Motor neuron (in vitro differentiated cells): ENCODE data around the gene SLC22A5. TPM values are rescaled to one million over a fixed set of nuclear protein-coding genes. Genes with fewer than 3 reads are reported as not detected.
"Not testable (repeated sequence)": the region's sequence is repeated elsewhere in the genome, so short reads cannot be mapped to it uniquely, and the experiment has no call there.

Experiments used
- ATAC-seq, 8 experiments: fragments of 200-7000 bp; cut with Tn5 transposase; replicated peaks in 6 of 8; 2 replicates each; pipeline ENCODE4 v1.8.0; 2021; ENCODE audit warnings: mild to moderate bottlenecking in 8 of 8, moderate library complexity in 8 of 8
- H3K27ac ChIP-seq, 2 donors: fragments of 250-450 bp; sonication (Bioruptor Pico); 2 replicates each; pipeline ENCODE4 v1.9.0; 2021; ENCODE audit warnings: antibody characterized with exemption in 2 of 2, mild to moderate bottlenecking in 2 of 2, moderate library complexity in 1 of 2
- H3K4me1 ChIP-seq, 2 donors: fragments of 250-450 bp; sonication (Bioruptor Pico); replicated peaks in 1 of 2; 2 replicates each; pipeline ENCODE4 v1.6.1; 2021; ENCODE audit warnings: antibody characterized with exemption in 2 of 2, mild to moderate bottlenecking in 2 of 2, moderate library complexity in 1 of 2
- H3K4me3 ChIP-seq, 5 donors: fragments of 250-450 bp; sonication (Bioruptor Pico); 2 replicates each; pipeline ENCODE4 v1.9.0; 2021; ENCODE audit warnings: antibody characterized with exemption in 5 of 5, mild to moderate bottlenecking in 5 of 5, moderate library complexity in 4 of 5
- WGBS, 10 experiments: fragments of 450-650 bp; shearing (Covaris generic); methylation state at CpG; one replicate each; pipeline ENCODE4 v1.0.0; 2022; 5-methylcytosine and 5-hydroxymethylcytosine counted together
- in situ Hi-C, 9 experiments: fragments of 400-800 bp; cut with MboI; loops; one replicate each; pipeline ENCODE4 v1.15.0; 2021; ENCODE audit warnings: low sequenced_read_pairs in 9 of 9, low pct_unique_long_range_greater_than_20kb in 2 of 9; ENCODE audit not compliant: unreplicated experiment in 9 of 9
- total RNA-seq, 8 experiments: library from RNA; unstranded; fragments of 300-600 nt; gene quantifications; 2 replicates each; pipeline versions ENCODE4 v1.2.3 to v1.2.4, GENCODE V29; 2022

Gene SLC22A5
- total RNA-seq, 8 experiments from 2014 or later: 1.1 to 7.0 (median 3.1) TPM

DNA sequence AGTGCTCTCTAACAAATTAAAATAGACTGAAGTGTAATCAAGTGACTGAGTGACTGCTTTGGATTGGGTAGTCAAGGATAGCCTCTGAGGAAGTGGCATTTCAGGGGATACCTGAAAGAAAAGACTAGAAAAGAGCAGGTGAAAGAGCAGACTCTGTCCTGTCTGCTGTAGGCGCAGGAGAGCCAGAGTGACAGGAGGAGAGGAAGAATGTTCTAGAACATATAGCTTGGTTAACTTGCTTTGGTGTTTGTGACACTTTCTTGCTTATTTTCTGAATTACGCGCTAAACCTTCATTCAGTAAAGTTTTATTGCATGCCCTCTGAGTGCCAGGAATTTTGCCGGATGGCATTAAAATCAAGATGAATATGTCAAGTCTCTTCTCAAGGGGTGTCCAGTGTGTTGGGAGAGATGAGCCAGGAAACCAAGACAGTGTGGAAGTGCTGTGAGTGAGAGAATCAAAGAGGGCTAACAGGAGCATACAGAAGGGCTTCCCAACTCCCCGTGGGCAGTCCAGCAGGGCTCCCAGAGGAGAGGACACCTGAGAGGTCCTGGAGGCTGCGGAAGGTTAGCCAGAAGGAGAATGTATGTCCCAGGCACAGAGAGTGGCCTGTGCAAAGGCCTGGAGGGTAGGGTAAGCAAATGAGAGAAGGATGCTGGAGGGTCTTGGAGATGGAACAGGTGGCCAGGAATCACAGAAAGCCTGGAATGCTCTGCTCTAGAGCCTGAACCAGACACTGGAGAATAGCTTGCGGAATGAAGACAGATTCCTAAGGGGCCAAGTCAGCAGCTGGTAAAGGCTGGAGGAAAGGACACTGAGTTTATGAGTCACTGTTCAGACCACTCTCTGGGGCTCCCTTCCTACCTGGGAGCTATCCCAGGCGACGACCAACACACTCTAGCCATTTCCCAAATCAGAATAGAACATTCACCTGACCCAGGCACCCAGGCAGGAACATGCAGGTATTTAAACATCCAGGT is 59.3 kb downstream of the SLC22A5 start:
- WGBS, 10 experiments: 80 to 100% (median 98%) methylated on average over 1 to 7 of the region's 9 CpGs; no CpG with 5 or more reads in 3 of the 10 experiments
- in situ Hi-C loops: no loop called here
- H3K4me1 ChIP-seq: peaks cover 0 to 4% of the 10 kb centered on the region in 2 donors

DNA sequence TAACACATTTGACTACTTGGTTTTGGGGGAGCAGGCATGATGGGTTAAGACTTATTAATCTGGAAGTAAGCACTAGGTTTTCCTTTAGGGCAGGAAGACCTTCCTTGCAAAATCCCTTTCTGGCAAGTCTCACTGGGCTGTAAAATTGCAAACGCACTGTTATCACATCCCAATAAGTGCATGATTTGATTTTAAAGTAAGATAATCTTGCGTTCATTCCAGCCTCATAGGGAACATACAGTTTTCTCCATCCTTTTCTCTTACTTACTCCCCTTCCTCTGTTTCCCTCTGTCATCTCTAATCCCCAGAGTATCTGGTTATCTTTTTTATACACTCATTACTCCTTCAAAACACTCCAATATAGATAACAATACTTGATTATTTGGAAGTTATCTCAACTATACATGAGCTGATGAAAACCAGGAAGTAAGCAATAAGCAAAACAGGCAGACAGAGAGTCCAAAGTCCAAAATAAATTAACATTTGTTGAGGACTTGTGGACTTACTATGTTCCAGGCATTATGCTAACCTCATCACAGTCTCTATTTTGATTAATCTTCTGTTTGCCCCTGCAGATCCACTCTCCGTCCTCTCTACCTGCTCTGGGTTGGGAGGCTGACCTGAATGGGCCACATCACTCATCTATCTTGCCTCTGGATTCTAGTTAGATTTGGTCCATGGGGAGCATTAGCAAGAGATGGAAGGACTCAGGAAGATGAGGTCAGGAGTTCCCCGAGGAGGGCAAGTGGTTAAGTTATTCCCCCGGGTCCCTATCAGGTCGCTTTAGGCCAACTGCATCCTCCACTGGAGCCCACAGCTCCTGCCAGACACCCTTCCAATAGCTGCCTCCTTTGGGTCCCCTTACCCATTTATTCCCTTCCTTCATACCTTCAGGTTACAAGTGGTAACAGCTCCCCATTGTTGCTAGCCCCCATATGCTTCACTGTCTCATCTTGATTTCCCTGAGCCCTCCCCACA is 60.2 kb downstream of the SLC22A5 start:
- in situ Hi-C loops: no loop called here
- Histone ChIP-seq H3K4me1 (peaks cover 4 to 6% of the 10 kb centered on the region in 2 donors), H3K4me3 (no peak overlapping the region), H3K27ac (no peak overlapping the region)
- WGBS, 10 experiments: 50 to 100% (median 85%) methylated on average over 1 to 6 of the region's 6 CpGs; no CpG with 5 or more reads in 1 of the 10 experiments
- ATAC-seq: no peak

More for the DNA sequence above, 59.3 kb downstream of the SLC22A5 start:
- Histone ChIP-seq H3K4me3 (no peak overlapping the region), H3K27ac (no peak overlapping the region)
- peak in 2 of 8 experiments; percentile 57 to 68 for ATAC-seq

- H3K4me1 ChIP-seq: peaks cover 4 to 7% of the 10 kb centered on the region in 2 donors
- in situ Hi-C loops: no loop called here
- 39 to 100% (median 92%) methylated on average over 1 to 3 of the region's 3 CpGs; no CpG with 5 or more reads in 1 of the 10 experiments for WGBS, 10 experiments
- H3K4me3 ChIP-seq: no peak overlapping the region
- H3K27ac ChIP-seq: no peak overlapping the region
- no peak for ATAC-seq
Observed at GRCh38 chr5:132430746-132431145, 61.2 kb downstream of the SLC22A5 start.

DNA sequence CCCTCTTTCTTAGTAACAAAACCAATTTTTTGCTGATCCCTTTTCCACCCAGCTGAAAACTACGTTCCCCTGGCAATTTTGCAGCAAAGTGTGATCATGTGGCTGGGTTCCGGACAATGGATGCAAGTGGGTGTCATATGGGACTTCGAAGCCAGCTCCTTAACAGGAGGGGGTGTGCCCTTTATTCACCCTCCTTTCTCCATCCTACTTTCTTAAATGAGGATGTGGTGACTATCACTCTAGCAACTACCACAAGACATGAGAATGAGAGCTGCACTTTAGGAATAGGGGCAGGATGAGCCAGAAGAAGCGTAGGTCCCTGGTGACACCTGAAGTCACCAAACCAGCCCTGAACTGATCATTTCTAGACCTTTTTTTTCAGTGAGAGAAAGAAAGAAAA is 62.1 kb downstream of the SLC22A5 start:
- WGBS, 10 experiments: 70 to 100% (median 100%) methylated on average over 1 to 3 of the region's 4 CpGs; no CpG with 5 or more reads in 3 of the 10 experiments
- in situ Hi-C loops: no loop called here
- no peak overlapping the region for H3K27ac ChIP-seq
- no peak overlapping the region for H3K4me3 ChIP-seq
- no peak for ATAC-seq
- H3K4me1 ChIP-seq: peaks cover 4 to 7% of the 10 kb centered on the region in 2 donors

- Histone ChIP-seq H3K4me1 (peaks cover 0 to 13% of the 10 kb centered on the region in 2 donors), H3K4me3 (no peak overlapping the region), H3K27ac (no peak overlapping the region)
- in situ Hi-C loops: no loop called here
- ATAC-seq: no peak
- 70 to 100% (median 97%) methylated on average over 1 to 6 of the region's 6 CpGs; no CpG with 5 or more reads in 1 of the 10 experiments for WGBS, 10 experiments
Observed at GRCh38 chr5:132433141-132433540, 63.6 kb downstream of the SLC22A5 start.

GRCh38 chr5:132434416-132435286 is 65.1 kb downstream of the SLC22A5 start:
- ATAC-seq: no peak
- Histone ChIP-seq H3K4me1 (peaks cover 0 to 13% of the 10 kb centered on the region in 2 donors), H3K4me3 (no peak overlapping the region), H3K27ac (no peak overlapping the region)
- WGBS, 10 experiments: 29 to 81% (median 63%) methylated on average over 1 to 9 of the region's 12 CpGs; no CpG with 5 or more reads in 1 of the 10 experiments
- in situ Hi-C loops: no loop called here

DNA sequence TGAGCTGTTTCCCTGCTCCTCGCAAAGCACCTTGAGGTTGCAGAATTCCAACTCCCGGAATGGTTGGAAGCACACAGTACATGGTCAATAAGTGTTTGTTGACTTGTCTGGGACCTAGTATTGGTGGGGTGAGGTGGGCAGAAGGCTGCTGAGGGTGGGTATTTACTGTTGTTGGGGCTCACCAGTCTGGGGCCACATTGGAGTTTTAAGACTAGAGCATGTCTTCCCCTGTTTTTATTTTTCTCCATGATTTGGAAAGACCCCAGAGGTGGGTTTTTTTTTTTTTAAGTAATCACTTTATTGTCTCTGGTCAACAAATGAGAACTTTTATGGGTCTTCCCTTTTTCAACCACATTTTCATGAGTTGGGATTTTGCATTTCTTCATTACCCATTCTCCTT is 65.9 kb downstream of the SLC22A5 start:
- 83 to 100% (median 96%) methylated on average over 1 to 2 of the region's 2 CpGs; no CpG with 5 or more reads in 4 of the 10 experiments for WGBS, 10 experiments
- Histone ChIP-seq H3K27ac (no peak overlapping the region), H3K4me1 (peaks cover 0 to 13% of the 10 kb centered on the region in 2 donors), H3K4me3 (no peak overlapping the region)
- in situ Hi-C loops: no loop called here
- ATAC-seq: no peak

- Histone ChIP-seq H3K4me1 (peaks cover 0 to 13% of the 10 kb centered on the region in 2 donors), H3K4me3 (no peak overlapping the region), H3K27ac (no peak overlapping the region)
- no peak for ATAC-seq
- in situ Hi-C loops: no loop called here
- WGBS, 10 experiments: 58% methylated on average over 2 of the region's 2 CpGs; no CpG with 5 or more reads in 9 of the 10 experiments
Observed at GRCh38 chr5:132435886-132436285, 66.4 kb downstream of the SLC22A5 start.

DNA sequence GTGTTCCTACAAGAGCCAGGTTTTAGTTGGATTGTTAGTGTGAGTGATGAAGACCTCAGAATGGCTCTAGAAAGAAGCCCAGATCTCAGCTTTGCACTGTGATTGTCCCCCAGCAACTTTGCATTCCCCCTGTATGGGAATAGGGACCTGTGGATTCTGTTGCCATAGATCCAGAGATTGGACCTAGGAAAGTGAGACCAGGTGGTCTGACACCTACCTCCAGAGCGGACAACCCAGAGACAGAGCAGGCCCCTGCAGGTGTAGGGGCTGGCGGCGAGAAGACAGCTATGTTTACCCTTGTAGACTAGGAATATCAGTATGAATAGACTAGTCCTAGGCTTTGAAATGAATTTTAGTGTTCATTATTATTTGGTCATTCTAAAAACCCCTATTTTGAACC is 67.4 kb downstream of the SLC22A5 start:
- no peak overlapping the region for H3K4me3 ChIP-seq
- 81 to 100% (median 100%) methylated on average over 1 to 3 of the region's 3 CpGs; no CpG with 5 or more reads in 5 of the 10 experiments for WGBS, 10 experiments
- ATAC-seq: no peak
- in situ Hi-C loops: no loop called here
- H3K27ac ChIP-seq: no peak overlapping the region
- peaks cover 0 to 13% of the 10 kb centered on the region in 2 donors for H3K4me1 ChIP-seq

DNA sequence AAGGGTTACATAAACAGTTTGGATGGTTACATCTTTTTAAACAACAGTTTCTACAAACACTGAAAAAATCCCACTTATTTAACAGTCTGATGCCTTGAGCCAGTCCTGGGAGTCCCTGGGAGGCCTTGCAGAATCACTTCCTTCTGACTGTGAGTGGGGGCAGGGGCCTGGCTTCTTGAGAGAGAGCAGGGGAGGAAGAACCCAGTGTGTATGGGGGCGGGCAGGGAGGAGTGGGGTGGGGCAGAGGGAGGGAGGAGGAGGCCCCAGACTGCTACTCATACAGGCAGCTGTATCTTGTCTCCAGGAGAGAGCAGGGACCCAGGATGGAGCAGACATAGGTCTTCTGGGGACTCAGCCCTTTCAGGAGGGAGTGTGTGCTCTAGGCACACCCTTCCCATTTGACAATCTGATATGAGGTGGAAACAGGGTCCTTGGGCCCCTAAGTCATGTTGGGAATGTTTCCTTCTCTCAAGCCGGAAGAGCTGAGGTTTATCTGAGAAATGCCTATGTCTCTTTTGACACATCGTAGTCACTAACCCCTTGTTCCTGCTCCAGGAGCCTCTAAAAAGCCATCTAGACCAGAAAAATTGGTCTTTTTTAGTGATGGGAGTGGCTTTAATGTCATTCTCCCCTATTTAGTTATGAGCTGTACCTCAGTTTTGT is 68.2 kb downstream of the SLC22A5 start:
- peak; percentile 46 to 89 (median 71) for ATAC-seq
- H3K4me3 ChIP-seq: no peak overlapping the region
- WGBS, 10 experiments: 67 to 100% (median 100%) methylated on average over 1 to 2 of the region's 3 CpGs; no CpG with 5 or more reads in 5 of the 10 experiments
- H3K4me1 ChIP-seq: peaks cover 0 to 13% of the 10 kb centered on the region in 2 donors
- in situ Hi-C loops: no loop called here
- no peak overlapping the region for H3K27ac ChIP-seq

DNA sequence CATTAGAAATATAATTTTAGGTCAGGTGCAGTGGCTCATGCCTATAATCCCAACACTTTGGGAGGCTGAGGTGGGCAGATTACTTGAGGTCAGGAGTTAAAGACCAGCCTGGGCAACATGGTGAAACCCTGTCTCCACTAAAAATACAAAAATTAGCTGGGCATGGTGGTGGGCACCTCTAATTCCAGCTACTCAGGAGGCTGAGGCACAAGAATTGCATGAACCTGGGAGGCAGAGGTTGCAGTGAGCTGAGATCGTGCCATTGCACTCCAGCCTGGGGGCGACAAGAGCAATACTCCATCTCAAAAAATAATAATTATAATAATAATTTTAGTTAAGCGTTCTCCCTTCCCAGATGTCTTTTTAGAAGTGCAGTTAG is 68.7 kb downstream of the SLC22A5 start:
- WGBS, 10 experiments: 63 to 100% (median 98%) methylated on average over 1 to 3 of the region's 3 CpGs; no CpG with 5 or more reads in 4 of the 10 experiments
- in situ Hi-C loops, H3K27ac ChIP-seq: not testable (repeated sequence)

More for the DNA sequence above, 68.7 kb downstream of the SLC22A5 start:
- not testable (repeated sequence) for H3K4me3 ChIP-seq, ATAC-seq
- peaks cover 0 to 13% of the 10 kb centered on the region in 2 donors for H3K4me1 ChIP-seq
